Psoas muscle (tissue), 8 donors: Measurements from ENCODE around the gene IQSEC1. TPM values are rescaled to one million over a fixed set of nuclear protein-coding genes. Genes with fewer than 3 reads are reported as not detected.

Source experiments
- ATAC-seq, 4 donors: fragments of 200-7000 bp; cut with Tn5 transposase; one replicate each; pipeline ENCODE4 v1.9.1; 2020; ENCODE audit warnings: moderate library complexity in 3 of 4, mild to moderate bottlenecking in 2 of 4
- DNase-seq, 2 donors: peaks; one replicate each; pipeline ENCODE4 v3.0.0-alpha.2; 2020
- H3K27ac ChIP-seq: fragments of 200-600 bp; one replicate; pipeline ENCODE4 v1.8.0; 2022
- H3K27me3 ChIP-seq, 3 donors: fragments of 200-600 bp in 1 of 3; one replicate each; pipeline versions ENCODE4 v1.6.1 to v1.8.0; 2013 to 2022; ENCODE audit warnings: low read length in 2 of 3, mild to moderate bottlenecking in 2 of 3, moderate library complexity in 1 of 3; ENCODE audit not compliant: insufficient read depth in 3 of 3
- H3K36me3 ChIP-seq, 2 donors: fragments of 200-600 bp in 1 of 2; one replicate each; pipeline versions ENCODE4 v1.6.1 to v1.8.0; 2013 to 2022; ENCODE audit warnings: low read depth in 1 of 2, mild to moderate bottlenecking in 1 of 2, moderate library complexity in 1 of 2; ENCODE audit not compliant: insufficient read depth in 1 of 2
- H3K4me1 ChIP-seq: fragments of 200-600 bp; one replicate; pipeline ENCODE4 v1.8.0; 2022
- H3K4me3 ChIP-seq: fragments of 200-600 bp; one replicate; pipeline ENCODE4 v1.8.0; 2022; ENCODE audit warnings: mild to moderate bottlenecking
- H3K9me3 ChIP-seq: fragments of 200-600 bp; one replicate; pipeline ENCODE4 v1.8.0; 2022
- CTCF ChIP-seq: fragments of 200-600 bp; IDR thresholded peaks from one replicate; pipeline ENCODE4 v1.8.0; 2022; ENCODE audit warnings: antibody characterized with exemption
- WGBS, 3 donors: extraction: QIAGEN DNeasy Blood & Tissue Kit; methylation state at CpG; one replicate each; pipeline versions ENCODE4 v1.1.6 to v1.1.7; 2013; 5-methylcytosine and 5-hydroxymethylcytosine counted together
- intact Hi-C, 2 donors: fragments of 100-400 bp; cut with DNase I; formaldehyde crosslinking; loops; one replicate each; pipeline versions ENCODE4 v1.11.0 to v1.14.2; 2022
- polyA plus RNA-seq, 3 donors: library from polyadenylated mRNA; stranded (reverse); fragments of 200-250 nt; gene quantifications; one replicate each; pipeline ENCODE4 v1.2.3, GENCODE V29; 2013
- total RNA-seq, 4 donors: library from RNA; stranded (reverse); fragmentation: NEBNext Ultra II Directional in 2 of 4; extraction: Animal tissue kit (Norgen Biotek cat#: 25700) in 2 of 4; gene quantifications; one replicate each; pipeline versions ENCODE4 v1.2.1 to v1.2.4, GENCODE V29; 2021 to 2023
- donor health status: healthy with polysubstance abuse.
- donor health status: DM: no; HTN: no; CAD: no; lungs with moderate emphysema.
- donor health status: Bipolar disorder and iron deficiency.
- donor health status: healthy.
- donor health status: DM: yes; HTN: yes; CAD: no.
- donor health status: DM: no; HTN: no; CAD: no.
- donor health status: DM: no; HTN: no; CAD: no.
- donor health status: DM: yes; HTN: yes; CAD: no.

Gene IQSEC1
- total and polyA plus RNA-seq, 7 donors, result 8.6 to 45.4 (median 28.0) TPM

- no peak overlapping the region for H3K27ac ChIP-seq
- DNase-seq, result peak; percentile 9 to 30
- H3K27me3 ChIP-seq, result no peaks in the 10 kb centered on the region
- no peak overlapping the region for H3K4me3 ChIP-seq
- H3K9me3 ChIP-seq, result no peaks in the 10 kb centered on the region
- intact Hi-C loops, result no loop called here
- 63 to 70% (median 64%) methylated on average over 13 of the region's 13 CpGs for WGBS, 3 donors
- peaks cover 0 to 49% of the 10 kb centered on the region in 2 donors for H3K36me3 ChIP-seq
- no peak for ATAC-seq
- TF ChIP-seq CTCF, result no peak
- peaks cover 14% of the 10 kb centered on the region for H3K4me1 ChIP-seq
Measured at GRCh38 chr3:12897381-12898289, 175.6 kb downstream of the IQSEC1 start.

DNA sequence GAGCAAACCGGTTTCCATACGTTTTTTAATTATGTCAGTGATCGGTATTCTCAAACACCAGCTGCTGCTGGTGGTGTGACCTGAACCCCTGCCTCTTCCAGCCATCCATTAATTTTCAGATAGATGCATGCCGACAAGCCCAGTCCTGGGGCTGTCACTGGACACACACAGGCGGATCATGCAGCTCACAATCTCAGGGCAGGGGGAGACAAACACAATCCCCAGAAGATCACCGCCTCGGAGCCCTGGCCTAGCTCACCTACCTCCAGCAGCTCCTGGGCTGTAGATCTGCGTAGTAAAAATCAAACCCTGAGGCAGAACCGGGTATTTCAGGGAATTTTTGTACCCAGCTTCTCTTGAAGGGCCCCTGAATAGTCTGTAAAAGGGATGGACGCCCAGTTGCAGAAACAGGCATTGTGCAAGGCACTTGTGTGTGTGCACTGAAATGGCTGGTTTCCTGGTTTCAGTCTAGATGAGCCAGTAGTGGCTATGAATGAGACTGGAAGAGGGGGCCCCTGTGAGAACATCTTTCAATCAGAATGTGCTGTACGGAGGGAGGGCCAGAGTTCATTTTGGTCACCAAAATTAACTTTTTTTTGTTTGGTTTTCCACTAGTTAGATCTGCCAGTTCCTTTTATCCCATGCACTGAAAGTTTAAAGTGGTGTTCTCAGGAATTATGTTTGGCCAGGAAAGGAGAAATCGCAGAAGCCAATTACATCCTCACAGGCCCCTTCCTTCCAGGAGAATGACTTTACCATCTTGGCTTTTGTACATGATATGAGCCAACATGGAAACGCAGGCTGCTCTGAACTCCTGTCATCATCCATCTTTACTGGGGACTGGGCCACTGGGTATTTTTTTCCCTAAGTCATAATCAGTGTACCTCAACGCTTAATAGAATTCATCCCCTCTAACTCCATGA, 176.9 kb downstream of the IQSEC1 start:
- ATAC-seq, result peak in 3 of 4 donors; percentile 5 to 39 (median 24)
- intact Hi-C loops, result no loop called here
- no peak overlapping the region for H3K27ac ChIP-seq

DNA sequence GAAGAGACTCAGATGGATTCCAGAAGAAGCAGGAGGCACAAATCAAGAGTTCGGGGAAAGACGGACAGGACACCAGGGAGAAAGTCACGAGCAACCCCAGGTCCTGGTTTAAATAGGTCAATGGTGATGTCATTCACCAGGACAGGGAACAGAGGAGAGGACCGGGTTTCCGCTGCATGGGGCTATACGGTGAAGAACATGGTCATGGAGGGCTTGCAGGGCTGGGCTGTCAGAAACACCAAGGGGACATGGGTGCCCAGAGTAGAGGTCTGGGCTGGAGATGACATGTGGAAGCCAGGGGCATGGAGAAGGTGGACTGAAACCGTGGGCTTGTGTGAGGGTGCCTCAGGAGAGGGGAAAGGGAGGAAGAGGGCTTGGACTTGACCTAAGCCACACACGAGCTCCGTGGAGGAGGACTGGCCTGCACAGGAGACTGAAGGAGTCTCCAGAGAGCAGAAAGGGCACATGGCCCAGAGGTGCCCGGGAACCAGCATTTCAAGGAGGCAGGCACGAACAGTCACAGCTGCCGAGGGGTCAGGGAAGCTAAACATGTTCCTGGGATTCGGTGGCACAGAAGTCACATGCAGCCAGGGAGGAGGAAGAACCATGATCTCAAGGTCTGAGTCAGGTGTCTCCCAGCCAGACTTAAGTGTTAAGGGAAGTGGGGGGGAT, 177.7 kb downstream of the IQSEC1 start:
- 25 to 30% (median 25%) methylated on average over 13 of the region's 13 CpGs for WGBS, 3 donors
- peak; percentile 50 to 79 (median 71) for ATAC-seq
- no peaks in the 10 kb centered on the region for H3K9me3 ChIP-seq
- DNase-seq, result peak; percentile 20 to 55
- intact Hi-C loops, result no loop called here
- peaks cover 0 to 33% of the 10 kb centered on the region in 2 donors for H3K36me3 ChIP-seq
- H3K27me3 ChIP-seq, result no peaks in the 10 kb centered on the region
- TF ChIP-seq CTCF, result no peak
- H3K4me3 ChIP-seq, result no peak overlapping the region
- no peak overlapping the region for H3K27ac ChIP-seq
- peaks cover 18% of the 10 kb centered on the region for H3K4me1 ChIP-seq

More for the DNA sequence above, 176.9 kb downstream of the IQSEC1 start:
- TF ChIP-seq CTCF, result peak; percentile 14
- Histone ChIP-seq H3K4me1 (peaks cover 18% of the 10 kb centered on the region), H3K4me3 (no peak overlapping the region), H3K9me3 (no peaks in the 10 kb centered on the region), H3K36me3 (peaks cover 0 to 41% of the 10 kb centered on the region in 2 donors), H3K27me3 (no peaks in the 10 kb centered on the region)
- DNase-seq, result peak; percentile 17 to 50
- 50 to 64% (median 54%) methylated on average over 14 of the region's 14 CpGs for WGBS, 3 donors

GRCh38 chr3:12894629-12895028, 178.6 kb downstream of the IQSEC1 start:
- Histone ChIP-seq H3K36me3 (peaks cover 0 to 24% of the 10 kb centered on the region in 2 donors), H3K4me1 (peaks cover 18% of the 10 kb centered on the region), H3K4me3 (no peak overlapping the region), H3K27ac (no peak overlapping the region), H3K9me3 (no peaks in the 10 kb centered on the region), H3K27me3 (no peaks in the 10 kb centered on the region)
- ATAC-seq (peak in 2 of 4 donors; percentile 26 to 43), DNase-seq (peak in 1 of 2 donors; percentile 8)
- TF ChIP-seq CTCF, result no peak
- WGBS, 3 donors, result 45 to 58% (median 46%) methylated on average over 6 of the region's 6 CpGs
- intact Hi-C loops, result loop anchor here in 1 of 2 donors (5.0 kb wide), 2 partner anchors 47 to 187 kb away; no protein-coding TSS in a partner anchor
